Activated CD8-positive, alpha-beta T cell treated with anti-CD3 and anti-CD28 coated beads for 36 hours (primary cell): Measurements from ENCODE around the gene ITGBL1. TPM values are rescaled to one million over a fixed set of nuclear protein-coding genes. Genes with fewer than 3 reads are reported as not detected.

Source experiments
- ATAC-seq: fragments of 200-7000 bp; cut with Tn5 transposase; one replicate; pipeline ENCODE4 v1.10.0; 2021; ENCODE audit warnings: mild to moderate bottlenecking, moderate library complexity
- CTCF ChIA-PET: fragments of 350-600 bp; sonication (Branson Sonifier 250); formaldehyde crosslinking; loops from one replicate; lab custom pipeline; 2021; ENCODE audit warnings: antibody characterized with exemption; lab: Charles Lee
- POLR2A ChIA-PET: fragments of 350-600 bp; sonication (Branson Sonifier 250); formaldehyde crosslinking; loops from one replicate; lab custom pipeline; 2021; ENCODE audit warnings: antibody characterized with exemption; lab: Charles Lee
- DNase-seq: peaks from one replicate; pipeline ENCODE4 v3.0.0-alpha.2; 2020
- H3K27ac Mint-ChIP-seq: one replicate; pipeline ENCODE4 v1.8.0; 2021; ENCODE audit warnings: mild to moderate bottlenecking, mixed read lengths
- H3K27me3 Mint-ChIP-seq: one replicate; pipeline ENCODE4 v1.8.0; 2021; ENCODE audit warnings: mixed read lengths
- H3K36me3 Mint-ChIP-seq: one replicate; pipeline ENCODE4 v1.8.0; 2021; ENCODE audit warnings: low read depth, mixed read lengths
- H3K4me1 Mint-ChIP-seq: one replicate; pipeline ENCODE4 v1.8.0; 2021; ENCODE audit warnings: low read depth, mixed read lengths
- H3K4me3 Mint-ChIP-seq: one replicate; pipeline ENCODE4 v1.8.0; 2021; ENCODE audit warnings: mild to moderate bottlenecking, moderate library complexity, mixed read lengths
- H3K9me3 Mint-ChIP-seq: one replicate; pipeline ENCODE4 v1.8.0; 2021; ENCODE audit warnings: mixed read lengths
- intact Hi-C: fragments of 100-400 bp; cut with micrococcal nuclease; formaldehyde crosslinking; loops from one replicate; pipeline ENCODE4 v1.10.0; 2022
- total RNA-seq, 2 experiments: library from RNA; stranded (reverse); gene quantifications; one replicate each; pipeline ENCODE4 v1.2.3, GENCODE V29; 2021
- TF ChIP-seq, protein P1 (sequence below): fragments of 200-600 bp; IDR thresholded peaks from one replicate; pipeline ENCODE4 v1.8.0; 2022; ENCODE audit warnings: antibody characterized with exemption, mild to moderate bottlenecking

Gene ITGBL1
- total RNA-seq, 2 experiments from 2014 or later = not detected

DNA sequence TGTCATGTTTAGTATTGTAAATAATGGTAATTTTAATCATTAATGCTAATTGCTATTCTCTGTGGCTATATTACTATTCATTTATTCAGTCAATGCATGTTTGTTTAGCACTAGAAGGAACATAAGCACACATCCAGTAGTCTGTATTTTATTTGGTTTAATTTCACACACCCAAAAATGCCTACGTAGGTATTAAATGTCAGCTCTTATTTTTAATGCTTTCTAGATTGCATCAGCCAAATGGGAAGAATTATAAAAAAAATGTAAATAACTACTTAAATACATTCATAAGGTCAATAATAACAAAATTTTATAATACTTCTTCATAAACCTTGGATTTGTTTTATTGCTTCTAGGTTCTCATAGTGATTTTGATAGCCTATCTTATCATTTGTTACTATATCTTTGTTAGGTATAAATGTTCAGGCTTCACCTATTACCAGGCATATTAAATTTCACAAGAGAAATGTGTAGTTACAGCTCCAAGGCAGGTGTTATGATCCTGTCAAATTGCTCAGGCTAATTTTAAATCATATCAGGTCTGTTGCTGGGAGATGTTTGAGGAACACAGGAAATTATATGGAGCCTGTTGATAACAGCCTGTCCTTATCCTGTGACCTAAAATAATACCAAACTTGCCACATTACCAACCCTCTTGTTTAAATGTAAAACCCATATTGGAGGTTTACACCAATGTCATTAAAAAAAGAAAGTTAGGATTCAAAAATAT lies 34.4 kb downstream of the ITGBL1 start:
- Mint-ChIP-seq H3K4me3 (no peak overlapping the region), H3K27ac (no peak overlapping the region), H3K4me1 (no peaks in the 10 kb centered on the region), H3K27me3 (peaks cover 4% of the 10 kb centered on the region), H3K36me3 (no peaks in the 10 kb centered on the region), H3K9me3 (no peaks in the 10 kb centered on the region)
- TF ChIP-seq, protein P1, sequence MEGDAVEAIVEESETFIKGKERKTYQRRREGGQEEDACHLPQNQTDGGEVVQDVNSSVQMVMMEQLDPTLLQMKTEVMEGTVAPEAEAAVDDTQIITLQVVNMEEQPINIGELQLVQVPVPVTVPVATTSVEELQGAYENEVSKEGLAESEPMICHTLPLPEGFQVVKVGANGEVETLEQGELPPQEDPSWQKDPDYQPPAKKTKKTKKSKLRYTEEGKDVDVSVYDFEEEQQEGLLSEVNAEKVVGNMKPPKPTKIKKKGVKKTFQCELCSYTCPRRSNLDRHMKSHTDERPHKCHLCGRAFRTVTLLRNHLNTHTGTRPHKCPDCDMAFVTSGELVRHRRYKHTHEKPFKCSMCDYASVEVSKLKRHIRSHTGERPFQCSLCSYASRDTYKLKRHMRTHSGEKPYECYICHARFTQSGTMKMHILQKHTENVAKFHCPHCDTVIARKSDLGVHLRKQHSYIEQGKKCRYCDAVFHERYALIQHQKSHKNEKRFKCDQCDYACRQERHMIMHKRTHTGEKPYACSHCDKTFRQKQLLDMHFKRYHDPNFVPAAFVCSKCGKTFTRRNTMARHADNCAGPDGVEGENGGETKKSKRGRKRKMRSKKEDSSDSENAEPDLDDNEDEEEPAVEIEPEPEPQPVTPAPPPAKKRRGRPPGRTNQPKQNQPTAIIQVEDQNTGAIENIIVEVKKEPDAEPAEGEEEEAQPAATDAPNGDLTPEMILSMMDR = no peak
- ATAC-seq = no peak
- ChIA-PET CTCF (no interaction called here), POLR2A (no interaction called here)
- intact Hi-C loops = no loop called here
- no peak for DNase-seq

DNA sequence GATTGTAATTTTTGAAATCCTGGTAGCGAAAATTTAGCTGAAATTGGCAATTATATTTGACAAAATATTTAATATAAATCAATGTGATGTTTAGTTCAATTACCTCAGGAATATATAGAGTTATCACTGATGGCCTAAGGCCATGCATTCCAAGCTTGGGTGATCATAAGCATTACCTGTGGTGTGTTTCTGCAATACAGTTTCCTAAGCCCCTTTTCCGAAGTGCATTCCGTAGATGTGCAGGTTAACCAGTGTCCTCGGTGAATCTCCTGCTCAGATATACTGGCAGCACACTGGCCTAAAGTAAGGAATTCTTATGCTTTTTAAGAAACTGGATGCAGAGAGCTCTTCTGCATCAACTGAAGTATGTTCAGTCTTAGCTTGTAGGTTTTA lies 35.0 kb downstream of the ITGBL1 start:
- H3K27me3 Mint-ChIP-seq = peaks cover 4% of the 10 kb centered on the region
- DNase-seq = no peak
- H3K27ac Mint-ChIP-seq = no peak overlapping the region
- H3K4me3 Mint-ChIP-seq = no peak overlapping the region
- H3K4me1 Mint-ChIP-seq = no peaks in the 10 kb centered on the region
- POLR2A ChIA-PET = no interaction called here
- CTCF ChIA-PET = no interaction called here
- H3K36me3 Mint-ChIP-seq = no peaks in the 10 kb centered on the region
- H3K9me3 Mint-ChIP-seq = no peaks in the 10 kb centered on the region
- no peak for ATAC-seq
- intact Hi-C loops = no loop called here
- TF ChIP-seq, protein P1 = no peak

DNA sequence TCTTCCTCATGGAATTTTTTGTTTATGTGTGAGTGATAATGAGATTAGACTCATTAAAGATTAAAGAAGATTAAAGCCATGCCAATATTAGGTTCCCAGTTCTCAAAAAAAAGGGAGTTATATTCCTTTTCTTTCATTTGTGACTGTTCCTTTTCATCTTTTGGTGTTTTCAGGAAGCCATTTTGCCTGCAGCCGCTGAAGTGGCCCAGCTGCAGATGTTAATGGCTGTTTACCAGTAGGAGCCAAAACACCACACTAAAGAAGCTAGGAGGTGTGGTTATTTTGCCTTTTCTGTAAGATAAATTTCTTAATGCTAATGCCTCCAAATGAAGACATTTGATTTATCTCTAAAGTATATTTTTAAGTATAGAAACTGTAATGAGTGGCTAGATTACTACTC lies 36.3 kb downstream of the ITGBL1 start:
- TF ChIP-seq, protein P1 = no peak
- H3K36me3 Mint-ChIP-seq = no peaks in the 10 kb centered on the region
- intact Hi-C loops = no loop called here
- ChIA-PET POLR2A (no interaction called here), CTCF (no interaction called here)
- H3K27ac Mint-ChIP-seq = no peak overlapping the region
- no peak for DNase-seq
- no peaks in the 10 kb centered on the region for H3K9me3 Mint-ChIP-seq
- no peak for ATAC-seq
- no peak overlapping the region for H3K4me3 Mint-ChIP-seq
- H3K4me1 Mint-ChIP-seq = no peaks in the 10 kb centered on the region
- H3K27me3 Mint-ChIP-seq = peaks cover 7% of the 10 kb centered on the region

DNA sequence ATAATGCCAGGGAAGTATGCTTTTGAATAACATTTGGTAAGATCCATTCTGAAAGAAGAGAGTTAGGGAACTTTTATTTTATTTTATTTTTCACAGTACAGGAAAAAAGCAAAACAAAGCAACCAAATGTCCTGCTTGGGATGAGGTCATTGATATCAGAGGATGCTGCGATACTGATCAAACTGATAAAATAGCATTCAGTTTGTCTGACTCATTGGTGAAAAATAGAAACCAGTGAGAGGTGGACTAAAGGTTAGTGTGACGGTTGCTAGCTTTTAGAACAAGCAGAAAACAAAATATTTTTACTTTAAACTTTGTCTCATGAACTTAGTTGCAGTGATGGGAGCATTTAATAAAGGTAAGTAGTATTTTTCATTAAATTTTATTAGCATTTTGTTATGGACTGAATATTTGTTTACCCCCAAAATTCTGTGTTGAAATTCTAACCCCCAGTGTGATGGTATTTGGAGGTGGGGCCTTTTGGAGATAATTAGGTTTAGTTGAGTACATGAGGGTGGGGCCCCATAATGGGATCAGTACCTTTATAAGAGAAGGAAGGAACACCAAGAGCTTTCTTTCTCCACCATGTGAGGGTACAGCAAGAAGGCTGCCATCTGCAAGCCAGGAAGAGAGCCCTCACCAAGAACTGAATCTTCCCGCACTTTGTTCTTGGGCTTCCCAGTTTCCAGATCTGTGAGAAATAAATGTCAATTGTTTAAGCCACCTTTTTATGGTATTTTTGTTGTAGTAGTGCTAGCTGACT lies 37.3 kb downstream of the ITGBL1 start:
- CTCF ChIA-PET = no interaction called here
- TF ChIP-seq, protein P1 = no peak
- Mint-ChIP-seq H3K27ac (no peak overlapping the region), H3K36me3 (no peaks in the 10 kb centered on the region), H3K27me3 (peaks cover 7% of the 10 kb centered on the region), H3K4me3 (no peak overlapping the region), H3K9me3 (no peaks in the 10 kb centered on the region), H3K4me1 (no peaks in the 10 kb centered on the region)
- DNase-seq (no peak), ATAC-seq (no peak)
- intact Hi-C loops = no loop called here
- POLR2A ChIA-PET = no interaction called here

DNA sequence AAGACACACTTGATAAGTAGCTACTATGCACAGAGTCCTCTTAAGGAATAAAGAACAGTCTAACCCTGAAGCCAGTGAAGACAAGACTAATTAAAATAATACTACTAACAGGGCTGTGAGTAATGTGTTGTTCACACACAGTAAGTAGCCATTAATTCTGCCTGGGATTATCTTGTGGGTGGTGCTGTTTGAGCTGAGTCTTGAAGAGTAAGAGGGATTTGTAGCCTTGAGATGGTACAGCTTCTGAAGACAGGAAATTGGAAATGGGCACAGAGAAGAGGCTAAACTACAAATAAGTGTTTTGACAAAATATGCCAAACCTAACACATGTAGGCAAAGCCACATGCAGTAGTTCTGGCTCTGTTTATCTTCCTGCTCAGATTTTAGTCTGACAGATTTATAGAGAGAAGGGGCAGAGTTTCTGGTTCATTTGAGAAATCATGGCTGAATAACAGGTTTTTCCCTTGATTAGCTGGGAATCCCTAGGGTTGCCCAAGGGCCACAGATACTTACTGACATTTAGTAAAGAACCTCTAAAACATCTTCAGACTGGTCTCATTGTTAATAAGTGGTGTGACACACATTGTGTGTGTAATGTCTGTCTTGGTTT lies 38.0 kb downstream of the ITGBL1 start:
- Mint-ChIP-seq H3K36me3 (no peaks in the 10 kb centered on the region), H3K9me3 (no peaks in the 10 kb centered on the region), H3K27ac (no peak overlapping the region), H3K4me3 (no peak overlapping the region), H3K4me1 (no peaks in the 10 kb centered on the region), H3K27me3 (peaks cover 4% of the 10 kb centered on the region)
- ChIA-PET POLR2A (no interaction called here), CTCF (no interaction called here)
- DNase-seq (no peak), ATAC-seq (no peak)
- intact Hi-C loops = no loop called here
- TF ChIP-seq, protein P1 = no peak
